HG02610 (cell line): Measurements from ENCODE around the gene RTP1.
"Not testable (repeated sequence)": the region's sequence is repeated elsewhere in the genome, so short reads cannot be mapped to it uniquely, and the experiment has no call there.

ENCODE experiments used
- ATAC-seq: cut with Tn5 transposase; IDR thresholded peaks from one replicate; pipeline ENCODE4 v1.9.1; 2021; ENCODE audit warnings: mild to moderate bottlenecking, moderate library complexity; ENCODE audit not compliant: unreplicated experiment

RTP1 gene, protein sequence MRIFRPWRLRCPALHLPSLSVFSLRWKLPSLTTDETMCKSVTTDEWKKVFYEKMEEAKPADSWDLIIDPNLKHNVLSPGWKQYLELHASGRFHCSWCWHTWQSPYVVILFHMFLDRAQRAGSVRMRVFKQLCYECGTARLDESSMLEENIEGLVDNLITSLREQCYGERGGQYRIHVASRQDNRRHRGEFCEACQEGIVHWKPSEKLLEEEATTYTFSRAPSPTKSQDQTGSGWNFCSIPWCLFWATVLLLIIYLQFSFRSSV

DNA sequence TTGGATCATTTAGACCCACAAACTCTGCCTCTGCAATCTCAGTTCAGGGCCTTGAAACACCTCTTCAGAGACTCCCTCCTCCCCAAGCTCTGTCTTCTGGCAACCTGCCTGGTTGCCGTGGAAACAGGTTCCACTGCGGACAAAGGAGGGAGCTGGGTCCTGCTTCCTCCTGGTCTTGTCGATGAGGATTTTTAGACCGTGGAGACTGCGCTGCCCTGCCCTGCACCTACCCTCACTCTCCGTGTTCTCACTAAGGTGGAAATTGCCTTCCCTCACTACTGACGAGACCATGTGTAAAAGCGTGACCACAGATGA, at the start of gene RTP1:
Gene RTP1, plus strand, starts transcription at position 152 of the 315 bp plus-strand sequence. Its CDS starts 30 bp downstream, at position 182.
- no peak for ATAC-seq

DNA sequence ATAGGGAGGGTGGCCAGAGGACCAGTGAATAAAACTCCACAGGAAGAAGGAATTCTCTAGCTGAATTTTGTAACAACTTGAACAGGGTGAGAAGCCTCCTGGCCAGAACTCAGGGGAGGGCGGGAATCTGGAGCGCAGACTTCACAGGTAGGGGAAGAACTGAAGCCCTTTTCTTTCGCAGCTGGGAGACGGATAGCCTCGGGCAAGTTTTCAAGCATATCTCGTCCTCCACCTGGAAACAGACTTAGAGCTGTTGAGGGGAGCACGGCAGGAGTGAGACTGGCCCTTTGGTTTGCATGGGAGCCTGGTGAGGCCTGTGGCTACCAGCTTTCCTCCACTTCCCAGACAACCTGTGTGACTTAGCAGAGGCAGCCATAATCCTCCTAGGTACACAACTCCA, 47.1 kb upstream of the RTP1 start:
- ATAC-seq: no peak

DNA sequence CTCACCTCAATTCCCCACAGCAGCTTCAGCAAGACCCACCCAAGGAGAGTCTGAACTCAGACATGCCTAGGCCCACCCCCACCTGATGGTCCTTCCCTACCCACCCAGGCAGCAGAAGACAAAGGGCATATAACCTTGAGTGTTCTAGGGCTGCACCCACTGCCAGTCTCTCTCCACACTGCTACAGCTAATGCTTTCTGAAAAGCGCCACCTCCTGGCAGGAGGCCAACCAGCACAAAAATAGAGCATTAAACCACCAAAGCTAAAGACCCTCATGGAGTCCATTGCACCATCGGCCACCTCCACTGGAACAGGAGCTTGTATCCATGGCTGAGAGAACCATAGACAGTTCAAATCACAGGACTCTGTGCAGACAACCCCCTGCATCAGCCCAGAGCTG, 46.7 kb upstream of the RTP1 start:
- no peak for ATAC-seq

DNA sequence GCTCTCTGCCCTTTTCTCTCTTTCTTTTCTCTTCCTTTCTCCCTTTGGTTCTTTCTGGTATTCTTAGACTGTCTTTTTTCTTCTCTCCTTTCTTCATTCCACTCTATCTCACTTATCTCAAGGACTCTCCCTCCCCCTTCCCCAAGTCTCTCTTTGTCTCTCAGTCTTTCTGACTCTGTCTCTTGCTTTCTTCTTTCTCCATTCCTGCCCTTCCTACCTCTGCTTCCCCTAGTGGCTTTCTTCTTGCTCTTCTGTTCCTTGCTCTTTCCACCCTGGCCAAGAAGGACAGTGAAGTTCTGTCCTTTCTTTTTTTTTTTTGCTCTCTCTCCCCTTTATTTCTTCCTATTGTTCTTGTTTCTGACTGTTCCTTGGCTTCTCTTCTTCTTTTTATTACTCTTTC, 35.7 kb upstream of the RTP1 start:
- ATAC-seq: no peak

DNA sequence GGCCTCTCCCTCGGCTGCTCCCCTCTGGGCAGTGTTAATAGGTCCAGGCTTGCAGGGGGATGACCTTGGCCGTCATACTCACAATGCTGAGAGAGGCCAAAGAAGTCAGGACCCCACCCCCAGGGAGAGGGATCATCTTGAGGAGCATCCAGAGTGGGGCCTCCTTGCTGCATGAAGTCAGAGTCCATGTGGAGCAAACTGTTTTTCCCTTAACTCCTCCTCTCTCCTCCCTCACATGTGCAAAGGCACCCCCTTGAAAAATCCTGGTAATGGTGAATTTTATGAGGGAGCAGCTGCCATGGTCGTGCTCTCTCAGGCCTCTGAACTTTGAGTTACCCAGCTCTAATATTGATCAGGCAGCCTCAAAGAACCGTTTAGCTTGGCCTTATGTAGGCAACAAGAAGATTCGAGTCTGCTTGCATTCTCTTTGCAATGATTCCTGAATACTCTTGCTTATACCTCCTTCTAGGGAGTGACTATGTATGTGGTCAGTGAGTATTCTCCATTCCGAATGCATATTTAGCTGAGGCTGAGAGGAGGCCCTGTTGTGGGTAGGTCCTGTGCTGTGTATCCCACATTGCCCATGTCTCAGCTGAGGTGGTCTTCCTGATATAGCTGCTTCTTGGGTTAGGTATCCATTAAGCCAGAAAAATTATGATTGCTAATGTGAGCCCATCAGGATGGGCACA, 34.9 kb upstream of the RTP1 start:
- ATAC-seq: no peak

DNA sequence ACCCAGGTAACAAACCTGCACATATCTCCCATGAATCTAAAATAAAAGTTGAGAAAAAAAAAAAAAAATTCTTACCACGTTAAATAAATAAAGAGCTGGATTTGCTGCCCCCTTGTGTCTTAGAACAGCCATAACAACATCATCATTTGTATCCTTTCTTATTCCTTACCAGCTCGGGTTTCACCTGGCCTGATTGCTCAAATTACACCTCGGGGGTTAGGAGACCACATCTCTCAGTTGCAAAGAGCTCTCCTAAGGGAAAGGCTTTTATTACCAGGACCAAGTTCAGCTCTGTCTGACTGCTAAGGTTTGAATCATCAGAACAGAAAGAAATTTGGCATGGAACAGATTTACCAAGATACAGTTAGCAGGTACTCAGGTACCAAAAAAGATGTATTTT, 32.1 kb upstream of the RTP1 start:
- ATAC-seq: no peak

DNA sequence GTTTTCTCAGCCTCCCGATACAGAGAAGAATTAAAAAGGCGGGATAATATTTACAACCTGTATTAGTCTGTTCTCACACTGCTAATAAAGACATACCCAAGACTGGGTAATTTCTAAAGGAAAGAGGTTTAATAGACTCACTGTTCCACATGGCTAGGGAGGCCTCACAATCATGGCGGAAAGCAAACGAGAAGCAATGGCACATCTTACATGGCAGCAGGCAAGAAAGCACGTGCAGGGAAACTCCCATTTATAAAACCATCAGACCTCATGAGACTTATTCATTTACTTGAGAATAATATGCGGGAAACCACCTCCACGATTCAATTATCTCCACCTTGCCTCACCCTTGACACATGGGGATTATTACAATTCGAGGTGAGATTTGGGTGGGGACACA, 30.5 kb upstream of the RTP1 start:
- ATAC-seq: no peak

DNA sequence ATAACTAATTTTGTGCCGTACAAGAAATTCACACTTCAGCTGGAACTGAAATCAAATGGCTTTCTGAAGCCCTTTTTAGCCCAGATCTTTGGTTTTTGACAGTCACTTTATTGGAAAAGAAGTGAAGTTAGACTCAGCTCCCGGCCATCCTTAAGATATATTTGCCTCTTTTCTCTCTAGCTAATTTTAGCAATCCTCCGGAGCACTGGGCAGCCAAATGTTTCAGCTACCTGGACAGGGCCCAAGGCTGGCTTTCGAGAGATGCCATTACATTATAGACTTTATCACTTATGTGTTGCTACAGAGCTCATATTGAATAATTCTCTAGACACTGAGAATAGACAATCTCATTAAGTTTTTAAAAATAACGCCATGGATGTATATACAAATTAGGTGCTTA, 29.5 kb upstream of the RTP1 start:
- ATAC-seq: no peak

DNA sequence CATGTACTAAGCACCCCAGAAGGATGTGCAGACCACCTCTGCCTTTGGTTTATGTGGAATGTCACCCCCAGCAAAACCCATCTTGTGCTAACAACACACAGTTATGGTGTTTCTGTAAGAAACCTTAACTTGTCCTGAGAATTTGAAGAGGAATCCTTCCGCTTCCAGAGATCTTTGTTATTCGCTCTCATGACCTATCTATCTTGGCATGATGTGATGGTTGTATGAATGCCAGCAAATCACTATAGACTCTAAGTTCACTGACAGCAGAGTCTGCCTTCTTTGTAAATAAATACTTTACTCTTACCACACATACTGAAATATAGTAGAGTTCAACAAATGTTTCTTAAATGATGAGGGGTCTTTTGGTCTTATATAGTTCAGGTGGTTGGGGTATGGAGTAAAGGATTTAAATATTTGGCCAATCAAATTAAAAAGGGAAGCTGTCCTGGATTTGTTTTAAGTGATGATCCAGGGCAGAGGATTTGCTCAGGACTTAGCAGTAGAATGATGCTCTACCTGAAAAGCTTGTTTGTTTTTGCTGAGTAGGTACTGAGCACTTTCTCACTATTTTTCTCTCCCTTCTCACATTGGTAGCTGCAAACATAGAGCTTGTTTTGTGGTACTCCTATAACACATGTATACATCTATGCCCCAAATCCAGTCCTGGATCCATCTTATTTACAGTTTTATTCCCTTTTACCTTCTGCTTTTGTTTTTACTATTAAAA, 27.9 kb upstream of the RTP1 start:
- no peak for ATAC-seq

DNA sequence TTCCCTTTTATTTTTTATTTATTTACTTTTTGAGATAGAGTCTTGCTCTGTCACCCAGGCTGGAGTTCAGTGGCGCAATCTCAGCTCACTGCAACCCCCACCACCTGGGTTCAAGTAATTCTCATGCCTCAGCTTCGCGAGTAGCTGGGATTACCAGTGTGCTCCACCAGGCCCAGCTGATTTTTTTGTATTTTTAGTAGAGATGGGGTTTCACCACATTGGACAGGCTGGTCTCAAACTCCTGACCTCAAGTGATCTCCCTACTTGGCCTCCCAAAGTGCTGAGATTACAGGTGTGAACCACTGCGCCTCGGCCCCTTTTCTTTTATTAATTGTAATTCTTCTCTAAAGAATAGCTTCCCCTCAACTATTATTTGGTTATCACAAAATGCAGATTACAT, 26.4 kb upstream of the RTP1 start:
- not testable (repeated sequence) for ATAC-seq

DNA sequence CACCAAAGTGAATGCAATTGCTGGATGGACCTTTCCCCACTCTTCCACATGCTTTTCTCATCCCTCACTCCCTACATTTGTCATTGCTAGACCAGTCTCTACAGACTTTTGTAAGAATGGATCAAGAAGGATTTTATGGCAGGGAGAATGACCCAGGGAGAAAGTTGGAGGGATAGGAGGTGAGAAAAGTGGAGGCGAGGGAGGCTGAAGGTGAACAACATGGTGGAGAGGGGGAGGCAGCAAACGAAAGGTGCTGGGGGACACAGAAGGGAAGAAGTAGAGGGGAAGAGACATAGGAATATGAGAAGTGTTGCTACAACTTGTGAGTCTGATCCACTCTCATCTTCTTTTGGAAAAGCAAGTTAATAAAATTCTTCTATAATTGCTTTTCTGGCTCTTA, 24.4 kb upstream of the RTP1 start:
- ATAC-seq: no peak

DNA sequence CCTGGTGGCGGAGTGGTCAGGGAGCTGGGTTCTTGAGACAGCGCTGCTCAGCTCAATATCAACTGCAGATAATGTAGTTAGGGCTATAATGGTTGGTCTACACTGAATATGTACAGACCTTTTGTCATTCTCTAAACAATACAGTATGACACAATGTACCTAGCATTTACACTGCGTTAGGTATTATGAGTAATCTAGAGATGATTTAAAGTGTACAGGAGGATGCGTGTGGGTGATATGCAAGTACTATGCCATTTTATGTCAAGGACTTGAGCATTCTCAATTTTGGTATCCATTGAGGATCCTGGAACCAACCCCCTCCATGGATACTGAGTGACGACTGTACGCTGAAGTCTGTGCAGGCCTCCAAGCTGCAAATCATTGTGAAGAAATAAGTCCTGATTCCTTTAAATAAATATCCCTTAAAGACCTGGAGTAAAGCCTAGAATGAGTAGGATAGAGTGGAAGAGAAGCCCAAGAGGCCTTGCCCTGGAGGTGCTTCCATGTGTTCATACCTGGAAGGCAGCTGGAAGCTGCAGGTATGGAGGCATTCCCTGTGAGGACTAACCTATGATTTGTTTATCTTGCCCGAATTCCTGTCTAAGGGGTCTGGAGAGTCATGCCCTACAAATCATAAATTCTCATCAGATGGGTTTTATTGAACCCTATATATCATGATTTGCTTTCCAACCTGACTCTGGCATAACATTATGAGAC, 15.7 kb upstream of the RTP1 start:
- no peak for ATAC-seq

DNA sequence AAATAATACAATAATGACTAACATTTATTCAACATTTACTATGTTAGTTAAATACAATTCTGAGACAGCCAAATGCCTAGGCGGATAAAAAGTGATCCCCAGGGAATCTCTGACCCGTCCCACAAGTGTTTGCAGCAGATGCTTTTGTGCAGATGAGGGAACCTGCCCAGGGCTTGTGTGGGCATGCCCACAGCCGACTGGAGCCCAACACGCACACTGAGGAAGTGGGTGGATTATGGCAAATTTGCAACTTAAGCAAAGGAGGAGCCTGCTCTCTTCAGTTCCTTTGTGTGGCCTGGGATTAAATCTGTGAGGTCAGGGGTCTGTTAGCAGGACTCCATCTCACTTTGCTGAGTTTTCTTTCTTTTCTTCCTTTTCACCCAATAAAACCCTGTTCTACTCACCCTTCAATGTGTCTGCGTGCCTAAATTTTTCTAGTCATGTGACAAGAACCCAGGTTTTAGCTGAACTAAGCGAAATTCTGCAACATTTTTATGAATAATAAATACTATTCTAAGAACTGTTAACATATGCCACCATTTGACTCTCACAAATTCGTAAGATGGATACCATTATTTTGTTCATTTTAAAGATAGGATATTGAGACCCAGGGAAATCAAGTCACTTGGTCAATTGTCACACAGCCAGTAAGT, 13.9 kb upstream of the RTP1 start:
- ATAC-seq: peak; percentile 69

DNA sequence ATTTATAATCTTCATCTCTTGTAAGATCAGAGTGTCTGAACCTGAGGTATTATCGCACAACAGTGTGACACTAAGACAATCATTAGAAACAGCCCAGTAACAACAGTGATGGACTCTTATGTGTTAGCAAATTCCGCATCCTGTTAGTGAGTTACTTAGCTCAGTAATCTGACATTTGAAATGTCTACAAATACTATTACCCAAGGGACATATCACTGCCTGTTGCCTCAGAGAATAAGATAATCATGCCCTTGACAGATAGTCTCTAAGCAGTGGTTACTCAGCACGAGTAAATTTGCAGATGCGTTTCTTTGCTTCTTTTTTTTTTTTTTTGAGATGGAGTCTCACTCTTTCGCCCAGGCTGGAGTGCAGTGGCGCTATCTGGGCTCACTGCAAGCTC, 13.4 kb upstream of the RTP1 start:
- ATAC-seq: no peak

DNA sequence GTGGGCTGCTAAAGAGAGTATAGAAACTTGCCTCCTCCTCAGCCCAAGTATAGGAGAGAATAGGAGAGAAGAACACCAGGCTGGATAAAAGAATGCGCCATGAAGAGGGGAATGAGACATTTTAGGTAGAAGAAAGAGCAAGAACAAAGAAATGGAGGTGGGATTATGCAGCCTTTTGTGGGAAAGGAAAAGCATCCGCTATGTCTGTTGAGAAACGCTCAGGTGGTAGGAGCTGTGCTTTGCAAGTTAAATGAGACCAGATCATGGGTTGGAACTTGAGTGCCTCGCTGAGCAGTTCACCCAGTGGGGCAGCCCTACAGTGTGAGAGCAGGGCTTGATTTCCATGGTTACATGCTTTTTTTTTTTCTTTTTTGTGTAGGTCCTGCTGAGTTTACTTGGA, 11.5 kb upstream of the RTP1 start:
- no peak for ATAC-seq

DNA sequence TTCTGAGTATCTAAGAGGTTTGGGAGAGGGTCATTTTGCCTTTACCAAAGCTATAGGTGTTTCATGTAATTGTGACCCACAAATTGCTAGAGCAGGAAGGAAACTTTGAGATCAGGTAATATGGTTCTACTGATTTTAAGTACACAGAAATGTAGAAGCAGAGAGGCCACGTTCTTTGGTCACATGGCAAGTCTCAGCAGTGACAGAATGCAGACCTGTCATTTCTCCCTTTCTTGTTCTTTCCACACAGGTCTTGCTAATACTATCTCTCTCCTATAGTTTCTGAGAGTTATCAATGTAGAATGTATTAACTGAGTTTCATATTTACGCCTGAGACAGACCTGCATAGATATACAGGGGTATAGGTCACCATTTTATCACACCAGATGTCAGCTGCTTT, 10.9 kb upstream of the RTP1 start:
- ATAC-seq: peak; percentile 28

DNA sequence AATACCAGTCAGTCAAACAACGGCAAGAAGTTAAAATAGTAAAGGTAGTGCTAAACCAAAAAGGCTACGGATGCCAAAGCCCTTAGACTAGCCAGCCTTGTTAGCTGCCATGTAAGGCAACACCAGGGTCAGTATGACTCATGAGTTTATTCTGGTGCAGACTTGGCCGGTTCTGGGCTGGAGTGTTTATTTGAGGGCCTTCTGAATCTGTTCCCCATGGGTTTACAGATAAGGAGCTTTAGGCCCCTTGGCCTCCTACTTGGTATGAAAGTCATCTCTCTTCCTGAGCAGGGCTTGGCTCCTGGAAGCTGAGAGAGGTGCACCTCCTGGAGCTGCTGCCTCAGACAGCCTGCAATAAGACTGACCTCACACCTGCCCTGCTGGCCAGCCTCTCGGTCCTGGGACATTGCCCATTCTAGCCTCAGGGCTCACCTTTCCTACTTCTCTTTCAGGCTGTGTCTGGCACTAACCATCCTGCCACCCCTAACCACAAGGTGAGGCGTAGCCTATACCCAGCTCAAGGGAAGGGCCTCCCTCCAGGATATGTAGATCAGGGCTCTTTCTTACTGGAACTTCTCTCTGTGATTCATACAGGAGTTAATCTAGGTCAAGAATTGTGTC, 10.4 kb upstream of the RTP1 start:
- ATAC-seq: peak; percentile 49

DNA sequence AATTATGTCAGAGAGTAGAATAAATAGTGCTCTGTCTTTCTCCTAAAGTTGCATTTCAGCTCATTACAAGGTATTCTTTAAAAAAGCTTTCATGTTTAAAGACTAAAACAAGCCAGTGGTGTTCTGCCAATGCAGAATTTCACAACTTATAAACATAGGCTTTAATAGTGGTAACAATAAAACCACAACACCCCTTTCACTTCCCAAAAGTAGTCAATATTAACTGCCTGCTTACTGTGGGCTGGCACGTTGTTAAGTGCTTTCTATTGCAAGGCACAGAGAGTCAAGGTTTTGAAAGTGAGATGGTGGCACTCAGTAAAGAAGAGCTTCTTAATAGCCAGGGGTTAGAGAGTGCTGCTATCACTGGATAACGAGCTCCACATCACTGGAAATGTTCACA, 8.4 kb upstream of the RTP1 start:
- ATAC-seq: no peak

DNA sequence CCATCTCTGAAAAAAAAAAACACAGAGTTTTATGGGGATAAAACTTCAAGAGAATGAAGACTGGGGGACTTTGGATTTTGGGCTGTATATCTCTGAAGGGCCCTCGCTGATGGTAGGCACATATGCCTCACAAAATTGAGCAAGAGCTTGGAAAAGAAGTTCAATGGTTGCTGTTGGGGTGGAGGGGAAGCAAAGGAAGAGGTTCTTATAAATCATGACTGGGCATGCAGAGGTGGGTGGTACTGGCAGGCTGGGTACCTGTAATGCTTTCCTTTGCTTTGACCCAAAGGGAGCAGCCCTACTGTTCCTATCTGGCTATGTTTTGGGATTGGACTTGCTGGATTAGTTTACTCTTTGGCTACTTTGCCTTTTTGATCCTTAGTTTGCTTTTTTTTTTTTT, 6.0 kb upstream of the RTP1 start:
- no peak for ATAC-seq

DNA sequence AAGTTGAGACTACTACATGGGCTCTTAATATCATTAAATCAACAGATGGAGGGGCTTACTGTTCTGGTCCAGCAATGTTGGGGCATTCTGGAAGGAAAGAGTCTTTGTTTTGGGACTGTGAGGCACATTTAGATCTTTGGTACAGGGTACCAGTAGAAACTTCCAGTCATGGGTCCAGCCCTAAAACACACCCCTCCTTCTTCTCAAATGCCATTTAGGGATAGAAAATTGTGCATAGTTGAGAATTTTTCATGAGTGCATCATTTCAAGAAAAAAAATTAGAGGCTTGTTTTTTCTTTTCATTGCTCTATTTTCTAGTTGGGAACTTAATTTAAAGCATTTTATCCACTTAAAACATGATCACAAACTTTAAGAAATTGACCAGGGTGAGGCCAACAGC, 4.1 kb upstream of the RTP1 start:
- ATAC-seq: no peak
